Left lung (tissue), 10 donors: Measurements from ENCODE around the gene ZNF646. TPM values are rescaled to one million over a fixed set of nuclear protein-coding genes. Genes with fewer than 3 reads are reported as not detected.

Experiments
- ATAC-seq: fragments of 200-7000 bp; cut with Tn5 transposase; one replicate; pipeline ENCODE4 v1.9.1; 2020; ENCODE audit warnings: moderate library complexity
- DNase-seq, 4 donors: peaks; one replicate each; pipeline ENCODE4 v3.0.0-alpha.2; 2013 to 2020
- H3K27ac ChIP-seq, 2 donors: fragments of 200-600 bp; sonication (generic) in 1 of 2; one replicate each; pipeline versions ENCODE4 v1.5.0 to v1.8.0; 2020 to 2021
- H3K27me3 ChIP-seq, 2 donors: fragments of 200-600 bp; sonication (generic) in 1 of 2; one replicate each; pipeline versions ENCODE4 v1.5.0 to v1.8.0; 2020 to 2021
- H3K36me3 ChIP-seq, 2 donors: fragments of 200-600 bp; sonication (generic) in 1 of 2; one replicate each; pipeline versions ENCODE4 v1.5.0 to v1.8.0; 2020 to 2021
- H3K4me1 ChIP-seq, 2 donors: fragments of 200-600 bp; one replicate each; pipeline ENCODE4 v1.8.0; 2021
- H3K4me3 ChIP-seq, 2 donors: fragments of 200-600 bp; sonication (generic) in 1 of 2; one replicate each; pipeline versions ENCODE4 v1.5.0 to v1.8.0; 2020 to 2021; ENCODE audit warnings: mild to moderate bottlenecking in 1 of 2
- H3K9me3 ChIP-seq, 2 donors: fragments of 200-600 bp; sonication (generic) in 1 of 2; one replicate each; pipeline versions ENCODE4 v1.5.0 to v1.8.0; 2020 to 2021
- CTCF ChIP-seq, 2 donors: fragments of 200-600 bp; sonication (generic) in 1 of 2; IDR thresholded peaks; one replicate each; pipeline versions ENCODE4 v1.5.0 to v1.8.0; 2021; ENCODE audit warnings: antibody characterized with exemption in 2 of 2
- intact Hi-C, 2 donors: fragments of 100-400 bp; cut with DNase I; formaldehyde crosslinking; loops; one replicate each; pipeline versions ENCODE4 v1.11.2 to v1.14.2; 2022
- polyA plus RNA-seq, 6 donors: library from polyadenylated mRNA; unstranded; fragments of 120-200 nt; gene quantifications; one replicate each; pipeline ENCODE4 v1.2.1, GENCODE V29; 2013; ENCODE audit not compliant: insufficient read length in 6 of 6
- total RNA-seq, 2 donors: library from RNA; stranded (reverse); fragmentation: NEBNext Ultra II Directional; extraction: Animal tissue kit (Norgen Biotek cat#: 25700); gene quantifications; one replicate each; pipeline ENCODE4 v1.2.1, GENCODE V29; 2021
- donor health status: DM: no; HTN: yes; CAD: no.
- donor health status: DM: no; HTN: no; CAD: no.

Gene ZNF646
- total and polyA plus RNA-seq, 8 donors = 11.3 to 18.1 (median 13.9) TPM

- no peaks in the 10 kb centered on the region for H3K27me3 ChIP-seq
- H3K9me3 ChIP-seq = no peaks in the 10 kb centered on the region
- no peak for TF ChIP-seq CTCF (IDR thresholded peaks at IDR 0.05)
- peaks cover 4 to 72% of the 10 kb centered on the region in 2 donors for H3K4me1 ChIP-seq
- H3K36me3 ChIP-seq = peaks cover 0 to 43% of the 10 kb centered on the region in 2 donors
- H3K4me3 ChIP-seq = no peak overlapping the region
- ATAC-seq = no peak
- peak overlapping the region in 1 of 2 donors; percentile 90 for H3K27ac ChIP-seq
- intact Hi-C loops = no loop called here
- DNase-seq = no peak
Measured at GRCh38 chr16:31114468-31114867, 40.2 kb downstream of the ZNF646 start.

GRCh38 chr16:31117384-31118222 is 43.4 kb downstream of the ZNF646 start, which contains the start of gene KAT8:
KAT8 (plus strand) TSS chr16:31117664; CDS start chr16:31117682, 18 bp downstream.
- no peaks in the 10 kb centered on the region for H3K9me3 ChIP-seq
- DNase-seq (peak; percentile 97 to 99 (median 98)), ATAC-seq (peak; percentile 98)
- peaks cover 0 to 43% of the 10 kb centered on the region in 2 donors for H3K36me3 ChIP-seq
- intact Hi-C loops = no loop called here
- H3K4me3 ChIP-seq = peak within 1 kb of the TSS; percentile 57 to 61
- peaks cover 4 to 59% of the 10 kb centered on the region in 2 donors for H3K4me1 ChIP-seq
- peak within 1 kb of the TSS; percentile 90 for H3K27ac ChIP-seq
- H3K27me3 ChIP-seq = no peaks in the 10 kb centered on the region
- TF ChIP-seq CTCF (IDR thresholded peaks at IDR 0.05) = no peak

DNA sequence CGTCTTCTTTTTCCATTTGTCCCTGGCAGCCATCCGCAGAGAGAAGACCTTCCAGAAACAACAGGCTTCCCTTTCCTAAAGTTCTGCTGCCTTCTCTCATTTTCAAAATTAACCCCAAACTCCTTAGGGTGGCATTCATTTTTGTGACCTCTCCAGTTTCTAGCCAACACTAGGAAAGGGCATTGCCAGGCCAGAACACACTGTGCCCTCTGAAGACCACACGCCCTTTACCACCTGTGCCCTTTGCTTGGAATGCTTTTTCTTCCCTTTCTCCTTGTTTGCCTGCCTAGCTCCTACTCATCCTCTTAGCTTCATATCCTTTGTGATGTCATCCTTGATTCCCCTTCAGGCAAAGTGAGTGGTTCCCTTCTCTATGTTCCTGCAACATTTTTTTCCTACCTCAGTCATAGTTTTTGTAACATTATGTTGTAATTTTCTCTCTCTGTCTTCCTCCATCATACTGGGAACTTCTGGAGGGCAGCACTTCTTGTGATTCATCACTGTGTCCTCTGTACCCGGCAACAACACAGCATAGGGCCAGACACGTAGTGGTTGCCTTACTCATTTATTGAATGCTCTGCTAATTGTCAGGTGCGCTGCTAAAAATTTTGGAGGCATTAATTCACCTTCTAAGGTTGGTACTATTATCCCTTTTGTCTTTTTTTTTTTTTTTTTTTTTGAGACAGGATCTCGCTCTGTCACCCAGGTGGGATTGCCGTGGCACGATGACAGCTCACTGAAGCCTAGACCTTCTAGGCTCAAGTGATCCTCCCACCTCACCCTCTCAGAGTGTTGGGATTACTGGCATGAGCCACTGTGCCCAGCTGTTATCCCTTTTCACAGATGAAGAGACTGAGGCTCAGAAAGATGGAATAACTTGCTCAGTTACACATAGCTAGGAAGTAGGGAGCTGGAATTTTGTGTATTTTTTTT is 44.3 kb downstream of the ZNF646 start:
- no peak for TF ChIP-seq CTCF (IDR thresholded peaks at IDR 0.05)
- intact Hi-C loops = no loop called here
- Histone ChIP-seq H3K4me1 (peaks cover 4 to 50% of the 10 kb centered on the region in 2 donors), H3K27ac (peak overlapping the region; percentile 90), H3K9me3 (no peaks in the 10 kb centered on the region), H3K36me3 (peaks cover 0 to 46% of the 10 kb centered on the region in 2 donors), H3K27me3 (no peaks in the 10 kb centered on the region), H3K4me3 (peak overlapping the region; percentile 57 to 61)
- peak; percentile 8 for ATAC-seq
- DNase-seq = no peak

DNA sequence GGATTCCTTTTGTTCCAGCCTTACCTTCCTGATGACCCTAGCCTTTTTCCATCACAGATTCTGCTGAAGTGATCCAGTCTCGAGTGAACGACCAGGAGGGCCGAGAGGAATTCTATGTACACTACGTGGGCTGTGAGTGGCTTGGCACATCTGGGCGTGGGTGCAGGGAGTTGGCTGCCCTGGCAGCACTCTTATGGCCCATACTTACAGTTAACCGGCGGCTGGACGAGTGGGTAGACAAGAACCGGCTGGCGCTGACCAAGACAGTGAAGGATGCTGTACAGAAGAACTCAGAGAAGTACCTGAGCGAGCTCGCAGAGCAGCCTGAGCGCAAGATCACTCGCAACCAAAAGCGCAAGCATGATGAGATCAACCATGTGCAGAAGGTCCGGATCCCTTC is 45.9 kb downstream of the ZNF646 start:
- Histone ChIP-seq H3K9me3 (no peaks in the 10 kb centered on the region), H3K4me1 (peaks cover 4 to 36% of the 10 kb centered on the region in 2 donors), H3K27me3 (no peaks in the 10 kb centered on the region), H3K27ac (peak overlapping the region in 1 of 2 donors; percentile 90), H3K36me3 (peaks cover 0 to 59% of the 10 kb centered on the region in 2 donors), H3K4me3 (no peak overlapping the region)
- DNase-seq (no peak), ATAC-seq (no peak)
- TF ChIP-seq CTCF (IDR thresholded peaks at IDR 0.05) = no peak
- intact Hi-C loops = no loop called here
